GM12801 (cell line): Measurements from ENCODE around the gene CORO1C.

ENCODE experiments used
- CTCF ChIP-seq: IDR thresholded peaks from one replicate; pipeline ENCODE4 v1.5.1; 2011; ENCODE audit warnings: control low read depth; ENCODE audit not compliant: insufficient read length; ENCODE audit errors: extremely low read depth

Gene CORO1C

GRCh38 chr12:108690542-108691174 lies 40.7 kb downstream of the CORO1C start:
- TF ChIP-seq CTCF, result no peak

- no peak for TF ChIP-seq CTCF
These were observed 41.2 kb downstream of the CORO1C start for GRCh38 chr12:108690191-108690518.

- no peak for TF ChIP-seq CTCF
These were observed 41.8 kb downstream of the CORO1C start for GRCh38 chr12:108689314-108690190.

GRCh38 chr12:108686780-108687179 lies 44.5 kb downstream of the CORO1C start:
- no peak for TF ChIP-seq CTCF

- TF ChIP-seq CTCF, result no peak
These were observed 45.7 kb downstream of the CORO1C start for GRCh38 chr12:108685469-108686260.

- TF ChIP-seq CTCF, result no peak
These were observed 47.3 kb downstream of the CORO1C start for GRCh38 chr12:108683906-108684556.

GRCh38 chr12:108681317-108681716 lies 50.0 kb downstream of the CORO1C start:
- TF ChIP-seq CTCF, result no peak
